GM12865 (cell line): ENCODE results near the gene DND1.
"Not testable (repeated sequence)": the region's sequence is repeated elsewhere in the genome, so short reads cannot be mapped to it uniquely, and the experiment has no call there.

Source experiments
- DNase-seq: peaks from one replicate; pipeline ENCODE4 v3.0.0; 2010; ENCODE audit warnings: low read depth
- H3K4me3 ChIP-seq: 2 replicates; pipeline ENCODE4 v1.5.1; 2011; ENCODE audit warnings: mild to moderate bottlenecking, low read depth, low read length, control low read depth
- CTCF ChIP-seq: IDR thresholded peaks from 2 replicates; pipeline ENCODE4 v1.5.1; 2011; ENCODE audit warnings: low read length, control low read depth, low read depth, inconsistent platforms; ENCODE audit not compliant: insufficient read depth; ENCODE audit errors: missing control alignments

DND1 gene

GRCh38 chr5:140639148-140639981 is 34.0 kb downstream of the DND1 start, which contains the start of gene TMCO6:
TSS of gene TMCO6 (plus strand) at chr5:140639451. CDS start at chr5:140639528, 77 bp downstream.
- peak within 1 kb of the TSS; percentile 64 for H3K4me3 ChIP-seq
- peak; percentile 58 for TF ChIP-seq CTCF
- DNase-seq: peak; percentile 96

GRCh38 chr5:140638898-140639147 is 34.6 kb downstream of the DND1 start:
- not testable (repeated sequence) for DNase-seq

GRCh38 chr5:140637371-140638100 is 35.8 kb downstream of the DND1 start:
- TF ChIP-seq CTCF: no peak
- DNase-seq: no peak
- no peak overlapping the region for H3K4me3 ChIP-seq

More at GRCh38 chr5:140638898-140639147, 34.6 kb downstream of the DND1 start:
- H3K4me3 ChIP-seq: peak overlapping the region; percentile 49

- no peak for DNase-seq
- TF ChIP-seq CTCF: no peak
- H3K4me3 ChIP-seq: no peak overlapping the region
Observed at GRCh38 chr5:140635291-140636257, 37.8 kb downstream of the DND1 start.

- H3K4me3 ChIP-seq: no peak overlapping the region
- no peak for DNase-seq
- no peak for TF ChIP-seq CTCF
Observed at GRCh38 chr5:140634103-140634502, 39.3 kb downstream of the DND1 start.

- no peak overlapping the region for H3K4me3 ChIP-seq
- DNase-seq: no peak
- no peak for TF ChIP-seq CTCF
Observed at GRCh38 chr5:140633501-140633900, 39.9 kb downstream of the DND1 start.
